Measurements from ENCODE around the gene RGS3. TPM values are rescaled to one million over a fixed set of nuclear protein-coding genes. Genes with fewer than 3 reads are reported as not detected.

RGS3 gene
- polyA plus RNA-seq, 1 of the 3 experiments (the other 2 are of a cell fraction) = 50.6 TPM

DNA sequence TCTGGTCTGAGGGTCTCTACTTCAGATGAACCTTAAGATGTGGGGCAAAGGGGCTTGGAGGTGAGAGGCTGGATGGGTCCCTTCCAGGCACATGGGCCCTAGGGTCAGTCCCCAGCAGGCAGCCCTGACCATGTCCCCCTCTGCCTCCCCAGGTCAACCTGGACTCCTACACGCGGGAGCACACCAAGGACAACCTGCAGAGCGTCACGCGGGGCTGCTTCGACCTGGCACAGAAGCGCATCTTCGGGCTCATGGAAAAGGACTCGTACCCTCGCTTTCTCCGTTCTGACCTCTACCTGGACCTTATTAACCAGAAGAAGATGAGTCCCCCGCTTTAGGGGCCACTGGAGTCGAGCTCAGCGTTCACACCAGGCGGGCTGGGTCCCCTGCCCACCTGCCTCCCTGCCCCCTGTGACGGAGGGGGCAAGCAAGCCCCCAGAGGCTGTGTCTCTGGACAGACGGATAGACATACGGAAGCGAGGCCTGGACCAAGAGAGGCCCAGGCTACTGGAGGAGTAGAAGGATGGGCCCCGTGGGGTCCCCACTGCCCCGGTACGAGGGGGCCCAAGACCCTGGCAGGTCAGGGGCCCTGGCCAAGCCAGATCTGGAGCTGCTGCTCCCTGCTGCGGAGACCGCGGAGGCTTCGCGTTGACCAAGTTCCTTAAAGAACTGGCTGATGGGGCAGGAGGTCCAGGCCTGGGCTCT is 133.2 kb downstream of the RGS3 start:
- H3K36me3 ChIP-seq (replicated peaks in 1 of 2; ENCODE audit: control insufficient read depth in 1 of 2, insufficient read depth in 2 of 2, low read length in 1 of 2) = peaks cover 12 to 19% of the 10 kb centered on the region in 2 experiments
- TF ChIP-seq, protein P1, sequence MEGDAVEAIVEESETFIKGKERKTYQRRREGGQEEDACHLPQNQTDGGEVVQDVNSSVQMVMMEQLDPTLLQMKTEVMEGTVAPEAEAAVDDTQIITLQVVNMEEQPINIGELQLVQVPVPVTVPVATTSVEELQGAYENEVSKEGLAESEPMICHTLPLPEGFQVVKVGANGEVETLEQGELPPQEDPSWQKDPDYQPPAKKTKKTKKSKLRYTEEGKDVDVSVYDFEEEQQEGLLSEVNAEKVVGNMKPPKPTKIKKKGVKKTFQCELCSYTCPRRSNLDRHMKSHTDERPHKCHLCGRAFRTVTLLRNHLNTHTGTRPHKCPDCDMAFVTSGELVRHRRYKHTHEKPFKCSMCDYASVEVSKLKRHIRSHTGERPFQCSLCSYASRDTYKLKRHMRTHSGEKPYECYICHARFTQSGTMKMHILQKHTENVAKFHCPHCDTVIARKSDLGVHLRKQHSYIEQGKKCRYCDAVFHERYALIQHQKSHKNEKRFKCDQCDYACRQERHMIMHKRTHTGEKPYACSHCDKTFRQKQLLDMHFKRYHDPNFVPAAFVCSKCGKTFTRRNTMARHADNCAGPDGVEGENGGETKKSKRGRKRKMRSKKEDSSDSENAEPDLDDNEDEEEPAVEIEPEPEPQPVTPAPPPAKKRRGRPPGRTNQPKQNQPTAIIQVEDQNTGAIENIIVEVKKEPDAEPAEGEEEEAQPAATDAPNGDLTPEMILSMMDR (IDR thresholded peaks at IDR 0.05) = no peak
- no peak for TF ChIP-seq FOXJ3 (CRISPR knock-in tag; IDR thresholded peaks at IDR 0.05)
- TF ChIP-seq, protein P2, sequence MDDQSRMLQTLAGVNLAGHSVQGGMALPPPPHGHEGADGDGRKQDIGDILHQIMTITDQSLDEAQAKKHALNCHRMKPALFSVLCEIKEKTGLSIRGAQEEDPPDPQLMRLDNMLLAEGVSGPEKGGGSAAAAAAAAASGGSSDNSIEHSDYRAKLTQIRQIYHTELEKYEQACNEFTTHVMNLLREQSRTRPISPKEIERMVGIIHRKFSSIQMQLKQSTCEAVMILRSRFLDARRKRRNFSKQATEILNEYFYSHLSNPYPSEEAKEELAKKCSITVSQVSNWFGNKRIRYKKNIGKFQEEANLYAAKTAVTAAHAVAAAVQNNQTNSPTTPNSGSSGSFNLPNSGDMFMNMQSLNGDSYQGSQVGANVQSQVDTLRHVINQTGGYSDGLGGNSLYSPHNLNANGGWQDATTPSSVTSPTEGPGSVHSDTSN (IDR thresholded peaks at IDR 0.05) = no peak
- no peak for TF ChIP-seq TCF12 (IDR thresholded peaks at IDR 0.05)
- no peak for TF ChIP-seq CHD2 (IDR thresholded peaks at IDR 0.05; ENCODE audit: low read length, partially characterized antibody)
- TF ChIP-seq RAD21 (IDR thresholded peaks at IDR 0.05; ENCODE audit: low read length) = no peak
- TF ChIP-seq SIN3A (IDR thresholded peaks at IDR 0.05; ENCODE audit: borderline replicate concordance, low read depth, low read length) = no peak
- no peaks in the 10 kb centered on the region for H3K27me3 ChIP-seq (ENCODE audit: insufficient read depth)
- DNase-seq = no peak
- H3F3A ChIP-seq (replicated peaks; ENCODE audit: insufficient read depth) = peaks cover 24% of the 10 kb centered on the region
- peaks cover 45% of the 10 kb centered on the region for H3K79me2 ChIP-seq (ENCODE audit: insufficient read depth)
- POLR2A ChIA-PET = no interaction called here
- H3K4me3 ChIP-seq (ENCODE audit: low read depth in 2 of 2, low read length in 1 of 2) = peak overlapping the region in 1 of 2 experiments; percentile 90; a peak in 2 of 4 replicates
- 95% methylated on average over 19 of the region's 27 CpGs for WGBS (ENCODE audit: low lambda C conversion rate)
- peaks cover 34 to 52% of the 10 kb centered on the region in 2 experiments for H3K4me1 ChIP-seq (ENCODE audit: control insufficient read depth in 1 of 2, insufficient read depth in 2 of 2, low read depth in 1 of 2, low read length in 1 of 2)
- H3K9ac ChIP-seq = peak overlapping the region; percentile 99; the same call in 1 of the 2 replicates
- H3K9me3 ChIP-seq = no peaks in the 10 kb centered on the region
- CTCF ChIA-PET = interaction anchor here (0.7 to 44.7 kb wide), 4 partner anchors 9 to 150 kb away, joined by 3 to 1335 read pairs (median 6); no protein-coding TSS in a partner anchor
- no peak overlapping the region for H2AFZ ChIP-seq (ENCODE audit: low read depth)
- peak overlapping the region in 1 of 2 experiments; percentile 87; a peak in 1 of 4 replicates for H3K27ac ChIP-seq (ENCODE audit: low read depth in 2 of 2, low read length in 1 of 2)
- H3K4me2 ChIP-seq = peak overlapping the region; percentile 97
- no peaks in the 10 kb centered on the region for H3K9me2 ChIP-seq
- H4K20me1 ChIP-seq (ENCODE audit: insufficient read depth) = peaks cover 30% of the 10 kb centered on the region

DNA sequence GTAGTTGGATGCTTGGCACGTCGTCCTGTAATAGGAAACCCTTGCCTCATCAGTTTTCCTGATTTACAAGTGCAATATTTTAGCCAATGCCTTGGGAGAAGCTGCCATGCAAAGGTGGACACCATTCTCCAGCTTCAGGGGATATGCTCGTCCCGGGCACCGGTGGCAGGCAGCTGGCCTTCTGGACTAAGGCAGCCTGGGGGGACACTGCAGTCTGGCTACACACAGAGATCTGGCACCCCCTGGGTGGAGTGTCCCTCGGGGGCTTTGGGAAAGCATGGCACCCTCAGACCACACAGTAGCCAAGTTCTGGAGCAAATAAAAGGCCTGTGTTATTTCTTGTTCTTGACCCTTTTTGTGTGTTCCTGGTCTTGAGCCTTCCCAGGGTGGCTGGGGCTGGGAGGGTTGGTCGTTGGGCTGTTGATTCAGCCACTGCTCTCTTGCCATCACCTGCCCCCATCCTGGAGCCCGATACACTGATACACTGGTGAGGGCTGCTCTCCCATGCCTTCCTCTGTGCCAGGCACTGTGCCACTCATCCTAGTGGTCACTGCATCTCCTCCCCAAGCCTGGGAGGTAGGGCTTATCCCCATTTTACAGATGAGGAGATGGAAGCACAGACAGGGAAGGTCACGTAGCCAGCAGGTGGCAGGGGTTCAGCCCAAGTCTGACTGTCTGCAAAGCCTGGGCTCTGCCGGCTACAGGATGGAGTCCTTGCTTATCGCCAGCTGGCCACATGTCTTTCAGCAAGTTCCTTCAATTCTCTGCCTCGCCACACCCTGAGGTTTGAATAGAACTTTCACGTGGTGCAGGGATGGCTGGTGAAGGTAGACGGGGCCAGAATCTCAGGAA is 134.1 kb downstream of the RGS3 start:
- peak overlapping the region in 1 of 2 experiments; percentile 87; a peak in 1 of 4 replicates for H3K27ac ChIP-seq (ENCODE audit: low read depth in 2 of 2, low read length in 1 of 2)
- 0 out of 4 replicates have a peak overlapping the region, but pooled peaks of 1 of the 2 experiments have one; percentile 9 for H3K4me3 ChIP-seq (ENCODE audit: low read depth in 2 of 2, low read length in 1 of 2)
- peaks cover 24% of the 10 kb centered on the region for H3F3A ChIP-seq (replicated peaks; ENCODE audit: insufficient read depth)
- DNase-seq = no peak
- H4K20me1 ChIP-seq (ENCODE audit: insufficient read depth) = peaks cover 30% of the 10 kb centered on the region
- ChIA-PET POLR2A (no interaction called here), CTCF (interaction anchor here (0.7 to 44.7 kb wide), 5 partner anchors 10 to 151 kb away, joined by 3 to 1335 read pairs (median 5); no protein-coding TSS in a partner anchor)
- peaks cover 12 to 19% of the 10 kb centered on the region in 2 experiments for H3K36me3 ChIP-seq (replicated peaks in 1 of 2; ENCODE audit: control insufficient read depth in 1 of 2, insufficient read depth in 2 of 2, low read length in 1 of 2)
- no peak overlapping the region for H2AFZ ChIP-seq (ENCODE audit: low read depth)
- 78% methylated on average over 11 of the region's 14 CpGs for WGBS (ENCODE audit: low lambda C conversion rate)
- H3K9ac ChIP-seq = peak overlapping the region; percentile 13; the same call in 1 of the 2 replicates
- peaks cover 39 to 57% of the 10 kb centered on the region in 2 experiments for H3K4me1 ChIP-seq (ENCODE audit: control insufficient read depth in 1 of 2, insufficient read depth in 2 of 2, low read depth in 1 of 2, low read length in 1 of 2)
- no peaks in the 10 kb centered on the region for H3K27me3 ChIP-seq (ENCODE audit: insufficient read depth)
- H3K4me2 ChIP-seq = peak overlapping the region; percentile 97
- H3K79me2 ChIP-seq (ENCODE audit: insufficient read depth) = peaks cover 45% of the 10 kb centered on the region
- no peaks in the 10 kb centered on the region for H3K9me2 ChIP-seq
- no peaks in the 10 kb centered on the region for H3K9me3 ChIP-seq
- TF ChIP-seq, protein P3, sequence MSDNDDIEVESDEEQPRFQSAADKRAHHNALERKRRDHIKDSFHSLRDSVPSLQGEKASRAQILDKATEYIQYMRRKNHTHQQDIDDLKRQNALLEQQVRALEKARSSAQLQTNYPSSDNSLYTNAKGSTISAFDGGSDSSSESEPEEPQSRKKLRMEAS (IDR thresholded peaks at IDR 0.05; ENCODE audit: low read depth) = no peak
- no peak for TF ChIP-seq EP300 (IDR thresholded peaks at IDR 0.05; ENCODE audit: borderline replicate concordance in 1 of 2, low read depth in 1 of 2, low read length in 1 of 2)
- TF ChIP-seq, protein P4, sequence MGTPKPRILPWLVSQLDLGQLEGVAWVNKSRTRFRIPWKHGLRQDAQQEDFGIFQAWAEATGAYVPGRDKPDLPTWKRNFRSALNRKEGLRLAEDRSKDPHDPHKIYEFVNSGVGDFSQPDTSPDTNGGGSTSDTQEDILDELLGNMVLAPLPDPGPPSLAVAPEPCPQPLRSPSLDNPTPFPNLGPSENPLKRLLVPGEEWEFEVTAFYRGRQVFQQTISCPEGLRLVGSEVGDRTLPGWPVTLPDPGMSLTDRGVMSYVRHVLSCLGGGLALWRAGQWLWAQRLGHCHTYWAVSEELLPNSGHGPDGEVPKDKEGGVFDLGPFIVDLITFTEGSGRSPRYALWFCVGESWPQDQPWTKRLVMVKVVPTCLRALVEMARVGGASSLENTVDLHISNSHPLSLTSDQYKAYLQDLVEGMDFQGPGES (IDR thresholded peaks at IDR 0.05; ENCODE audit: low read depth, low read length) = no peak
- TF ChIP-seq RFX5 (IDR thresholded peaks at IDR 0.05; ENCODE audit: low read length) = no peak
- no peak for TF ChIP-seq TEAD4 (IDR thresholded peaks at IDR 0.05; ENCODE audit: borderline replicate concordance, insufficient read depth)
- TF ChIP-seq NFIC (IDR thresholded peaks at IDR 0.05; ENCODE audit: borderline replicate concordance) = no peak
- no peak for TF ChIP-seq FOSL2 (IDR thresholded peaks at IDR 0.05; ENCODE audit: borderline replicate concordance, low read depth)
- no peak for TF ChIP-seq YY1 (IDR thresholded peaks at IDR 0.05; ENCODE audit: low read depth)
- no peak for TF ChIP-seq TAF1 (IDR thresholded peaks at IDR 0.05; ENCODE audit: borderline replicate concordance, low read depth, low read length)
- TF ChIP-seq TCF12 (IDR thresholded peaks at IDR 0.05) = no peak
